ENCODE data around the gene LRRC19. TPM values are rescaled to one million over a fixed set of nuclear protein-coding genes. Genes with fewer than 3 reads are reported as not detected.

LRRC19 gene, protein sequence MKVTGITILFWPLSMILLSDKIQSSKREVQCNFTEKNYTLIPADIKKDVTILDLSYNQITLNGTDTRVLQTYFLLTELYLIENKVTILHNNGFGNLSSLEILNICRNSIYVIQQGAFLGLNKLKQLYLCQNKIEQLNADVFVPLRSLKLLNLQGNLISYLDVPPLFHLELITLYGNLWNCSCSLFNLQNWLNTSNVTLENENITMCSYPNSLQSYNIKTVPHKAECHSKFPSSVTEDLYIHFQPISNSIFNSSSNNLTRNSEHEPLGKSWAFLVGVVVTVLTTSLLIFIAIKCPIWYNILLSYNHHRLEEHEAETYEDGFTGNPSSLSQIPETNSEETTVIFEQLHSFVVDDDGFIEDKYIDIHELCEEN
- not detected in 2 replicates for total RNA-seq

DNA sequence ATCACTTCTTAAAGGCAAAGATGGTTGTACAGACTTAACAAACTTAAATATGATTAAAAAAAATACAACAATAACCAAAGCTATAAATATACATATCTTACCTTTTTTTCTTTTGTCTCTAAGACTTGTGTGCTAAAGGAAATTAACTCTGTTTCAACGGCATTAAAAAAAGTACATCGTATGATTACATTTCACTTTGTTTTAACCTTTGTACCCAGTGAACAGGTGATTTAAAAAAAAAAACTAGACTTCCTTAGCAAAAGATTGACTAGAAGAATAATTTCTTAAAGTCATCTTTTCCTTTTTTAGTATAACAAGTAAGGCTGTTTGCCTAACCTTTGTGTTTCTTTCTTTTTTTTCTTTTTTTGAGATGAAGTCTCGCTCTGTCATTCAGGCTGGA is at the start of gene LRRC19:
Gene LRRC19 (minus strand): TSS at position 182 of the 400 bp plus-strand sequence. CDS start 5,978 bp downstream, outside the sequence.

DNA sequence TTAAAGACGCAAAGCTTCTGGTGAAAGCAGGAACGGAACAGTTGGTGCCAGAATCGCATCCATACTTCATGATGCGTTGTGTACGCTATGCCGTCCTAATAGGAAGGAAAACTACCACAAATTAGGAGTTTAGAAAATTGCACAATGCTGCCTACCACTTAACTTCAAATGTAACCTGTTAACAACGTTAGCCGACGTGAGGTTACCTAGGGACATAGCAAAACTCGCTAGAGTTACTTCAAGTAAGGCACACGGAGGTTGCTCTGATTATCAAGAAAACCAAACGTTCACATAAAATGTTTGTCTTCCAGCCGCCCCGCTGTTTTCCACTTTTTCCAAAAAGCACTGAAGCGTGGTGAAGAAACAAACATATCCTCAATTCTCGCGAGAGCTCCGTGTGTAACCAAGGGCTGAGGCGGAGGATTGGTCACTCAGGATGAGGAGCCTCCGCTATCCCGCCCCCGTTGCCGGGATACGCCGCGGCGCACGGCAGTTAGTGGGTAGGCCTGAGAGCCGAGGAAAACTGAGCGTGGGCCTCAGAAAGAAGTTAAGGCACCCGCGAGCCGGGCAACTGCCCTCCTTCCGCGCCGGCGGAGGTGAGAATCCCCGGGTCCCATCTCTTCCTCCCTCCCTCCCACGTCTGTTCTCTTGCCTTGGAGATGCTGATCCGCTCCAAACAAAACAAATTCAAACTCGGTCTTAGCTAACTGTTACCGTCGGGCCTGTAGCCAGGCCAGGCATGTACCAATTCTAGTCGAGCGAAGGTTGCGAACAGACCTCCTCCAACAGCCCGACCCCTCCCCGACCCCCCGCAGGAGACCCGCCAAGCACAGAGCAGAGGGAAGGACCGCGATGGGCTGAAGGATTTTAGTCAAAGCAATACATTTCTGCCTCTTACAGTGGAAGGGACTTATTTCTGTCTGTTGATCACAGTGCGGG is 49.3 kb downstream of the LRRC19 start, which contains the start of gene IFT74:
Gene IFT74 (plus strand): TSS at position 492 of the 939 bp plus-strand sequence. CDS start 5,556 bp downstream, outside the sequence.

DNA sequence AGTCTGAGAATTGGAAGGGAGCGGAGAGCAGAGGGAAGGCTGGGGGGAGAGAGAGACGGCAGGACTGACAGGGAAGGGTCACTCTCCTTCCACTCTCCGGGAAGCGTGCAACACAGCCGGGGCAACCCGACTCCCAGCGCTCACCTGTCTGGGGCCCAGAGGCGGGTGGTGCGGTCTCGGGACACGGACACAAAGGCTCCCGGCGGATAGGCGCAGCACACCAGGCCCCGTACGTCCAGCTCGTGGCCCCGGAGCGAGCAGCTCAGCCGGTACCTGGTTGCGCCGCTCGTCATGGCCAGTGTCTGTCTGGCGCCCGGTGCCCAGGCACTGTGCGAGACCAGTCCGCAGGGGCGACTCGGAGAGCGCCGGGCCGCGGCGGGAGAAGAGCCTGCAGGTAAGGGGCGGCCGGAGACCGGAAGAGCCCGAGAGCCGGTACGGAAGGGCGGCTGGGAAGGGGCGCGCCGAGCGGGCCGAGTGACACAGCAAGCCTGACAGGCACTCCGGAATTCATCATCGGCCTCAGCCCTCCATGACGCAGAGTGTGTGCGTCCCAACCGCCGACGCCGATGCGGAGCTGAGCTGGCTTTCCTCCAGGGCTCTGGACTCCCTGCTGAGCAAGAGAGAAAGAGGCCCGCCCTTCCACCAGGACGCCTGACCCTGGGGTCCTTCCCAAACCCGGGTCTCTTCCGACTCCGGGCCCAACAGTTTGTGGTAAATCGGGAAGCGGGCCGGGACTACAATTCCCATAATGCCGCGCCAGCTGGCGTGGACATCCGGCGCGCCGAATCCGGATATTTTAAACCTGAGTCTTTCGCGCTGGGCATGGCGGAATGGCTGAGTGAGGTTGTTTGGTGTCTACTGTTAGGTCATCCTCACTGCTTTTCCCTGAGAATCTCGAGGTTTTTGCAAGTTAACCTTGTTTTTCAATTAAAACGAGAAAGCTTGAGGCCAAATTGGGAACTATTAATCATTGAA is 58.4 kb downstream of the LRRC19 start, which contains the start of gene PLAA:
Gene PLAA (minus strand): TSS at position 490 of the 975 bp plus-strand sequence. CDS start 197 bp downstream, at position 293.

Other genes with a start within 250 kb of the LRRC19 start
- 11.7 and 13.5 TPM in 2 replicates for gene CAAP1, start 112.9 kb downstream of the LRRC19 start, total RNA-seq
- 33.2 and 35.4 TPM in 2 replicates for gene PLAA, start 58.4 kb downstream of the LRRC19 start, total RNA-seq
- 8.4 and 9.7 TPM in 2 replicates for gene IFT74, start 49.3 kb downstream of the LRRC19 start, total RNA-seq
- 2.3 and 2.6 TPM in 2 replicates for gene TEK, start 103.6 kb upstream of the LRRC19 start, total RNA-seq

Data from myometrial cell (primary cell).